GM23338 (cell line): Measurements from ENCODE around the gene NPAP1.

ENCODE experiments used
- CTCF ChIP-seq, 2 experiments: fragments of 200-600 bp in 1 of 2; sonication (generic) in 1 of 2; conservative IDR thresholded peaks; 2 replicates each; pipeline versions ENCODE4 v1.5.1 to v1.6.1; 2016 to 2017; ENCODE audit warnings: antibody characterized with exemption in 2 of 2, low read depth in 2 of 2, mild to moderate bottlenecking in 2 of 2, moderate library complexity in 1 of 2
- ETS1 ChIP-seq: IDR thresholded peaks from 2 replicates; pipeline ENCODE4 v1.6.1; 2016; ENCODE audit warnings: antibody characterized with exemption
- EZH2 ChIP-seq: fragments of 200-600 bp; sonication (generic); IDR thresholded peaks from one replicate; pipeline ENCODE4 v1.8.0; 2017; ENCODE audit warnings: antibody characterized with exemption, mild to moderate bottlenecking, low read depth; ENCODE audit not compliant: unreplicated experiment
- EZH2phosphoT487 ChIP-seq: fragments of 200-600 bp; sonication (generic); IDR thresholded peaks from one replicate; pipeline ENCODE4 v1.8.1; 2018; ENCODE audit warnings: antibody characterized with exemption; ENCODE audit not compliant: unreplicated experiment
- NANOG ChIP-seq: IDR thresholded peaks from 2 replicates; pipeline ENCODE4 v1.6.1; 2016; ENCODE audit warnings: antibody characterized with exemption, borderline replicate concordance
- POLR2AphosphoS5 ChIP-seq: IDR thresholded peaks from 2 replicates; pipeline ENCODE4 v1.6.1; 2016; ENCODE audit warnings: antibody characterized with exemption, low read depth
- ZNF114 ChIP-seq: fragments of 250-450 bp; sonication (Bioruptor Pico); IDR thresholded peaks from 2 replicates; pipeline ENCODE4 v1.5.0; 2020; ENCODE audit warnings: mild to moderate bottlenecking, moderate library complexity

GRCh38 chr15:24683736-24684135, 8.2 kb downstream of the NPAP1 start:
- TF ChIP-seq EZH2 (no peak), POLR2AphosphoS5 (no peak), CTCF (conservative IDR thresholded peaks at IDR 0.05; ENCODE audit: low read depth in 2 of 2) (no peak), EZH2phosphoT487 (no peak), ETS1 (no peak), ZNF114 (CRISPR knock-in tag) (no peak), NANOG (no peak)
